H1 (cell line): Measurements from ENCODE around the gene FICD. TPM values are rescaled to one million over a fixed set of nuclear protein-coding genes. Genes with fewer than 3 reads are reported as not detected.
A peak's percentile ranks its signal among the peaks of the same experiment; 100 is the strongest.

Experiments used
- ATF2 ChIP-seq: IDR thresholded peaks from 2 replicates; pipeline ENCODE4 v1.6.1; 2012; ENCODE audit warnings: low read length, inconsistent platforms
- CBX5 ChIP-seq: fragments of 300-800, 300-1000 bp; sonication (generic); IDR thresholded peaks from 2 replicates; pipeline ENCODE4 v1.7.1; 2016; ENCODE audit warnings: antibody characterized with exemption, low read length, low read depth
- E2F6 ChIP-seq: IDR thresholded peaks from 2 replicates; pipeline ENCODE4 v1.6.1; 2012; ENCODE audit warnings: inconsistent platforms
- HDAC2 ChIP-seq, 2 experiments: fragments of 300-600 bp in 1 of 2; sonication (generic) in 1 of 2; IDR thresholded peaks; 2 replicates each; pipeline ENCODE4 v1.6.1; 2011 to 2012; ENCODE audit warnings: low read depth in 2 of 2, low read length in 2 of 2, mild to moderate bottlenecking in 2 of 2, moderate library complexity in 2 of 2, borderline replicate concordance in 1 of 2, inconsistent platforms in 1 of 2
- RAD21 ChIP-seq, 2 experiments: IDR thresholded peaks in 1 of 2; conservative IDR thresholded peaks in 1 of 2; 2 replicates each; pipeline ENCODE4 v1.6.1; 2011; ENCODE audit warnings: low read depth in 2 of 2, low read length in 2 of 2, improper control_type of control experiment in 1 of 2, inconsistent platforms in 1 of 2, mild to moderate bottlenecking in 1 of 2, moderate library complexity in 1 of 2
- YY1 ChIP-seq: IDR thresholded peaks from 2 replicates; pipeline ENCODE4 v1.6.1; 2011; ENCODE audit warnings: low read depth, mild to moderate bottlenecking, low read length
- polyA plus RNA-seq, 7 experiments: library from polyadenylated mRNA; depleted of rRNA in 3 of 7; stranded (reverse) in 5 of 7; unstranded in 2 of 7; fragments of >200 nt in 5 of 7; fragments of 200-250 nt in 2 of 7; gene quantifications; 1 replicate in 5 of 7; 2 replicates in 1 of 7; 4 replicates in 1 of 7; pipeline versions ENCODE4 v1.2.1 to v1.2.3, GENCODE V29; 2011 to 2013; ENCODE audit warnings: missing spikeins in 2 of 7, mixed read lengths in 2 of 7
- total RNA-seq: library from RNA; stranded (reverse); fragmentation: NEBNext Ultra II Directional; extraction: Animal tissue kit (Norgen Biotek cat#: 25700); gene quantifications from 2 replicates; pipeline ENCODE4 v1.2.1, GENCODE V29; 2021

The FICD gene
- total and polyA plus RNA-seq, 2 of the 8 experiments (the other 6 are each of a cell fraction or from before 2014, with no cell fraction given): 2.2 to 6.0 TPM

- TF ChIP-seq ATF2: peak; percentile 59; the same call in 1 of the 2 replicates
- peak; percentile 44 for TF ChIP-seq E2F6
- no peak for TF ChIP-seq HDAC2 (IDR thresholded peaks at IDR 0.05; ENCODE audit: borderline replicate concordance in 1 of 2, low read depth in 2 of 2, low read length in 2 of 2)
- TF ChIP-seq RAD21 (IDR thresholded peaks at IDR 0.05 in 1 of 2, conservative IDR thresholded peaks at IDR 0.05 in 1 of 2; ENCODE audit: low read depth in 2 of 2, low read length in 2 of 2): peak; percentile 83 to 86
- TF ChIP-seq CBX5: no peak
- TF ChIP-seq YY1: peak; percentile 77; the same call in 1 of the 2 replicates
Measured at GRCh38 chr12:108511633-108512540, 3.2 kb upstream of the FICD start (continued).
